HCT116 (cell line): ENCODE results near the gene KLHL35. TPM values are rescaled to one million over a fixed set of nuclear protein-coding genes. Genes with fewer than 3 reads are reported as not detected.

ENCODE experiments used
- ATAC-seq: fragments of 200-7000 bp; cut with Tn5 transposase; 2 replicates; pipeline ENCODE4 v1.9.1; 2020; ENCODE audit warnings: mild to moderate bottlenecking, moderate library complexity
- BruUV-seq: library from RNA; stranded (reverse); fragments of 400-500 nt; replicated peaks from 2 replicates; lab custom pipeline; 2021; lab: Mats Ljungman, UMichigan
- CTCF ChIA-PET: fragments of 300-600 bp; sonication (Branson Sonifier 250); formaldehyde crosslinking; loops from one replicate; lab custom pipeline; 2021; ENCODE audit warnings: antibody characterized with exemption; lab: Charles Lee
- POLR2A ChIA-PET: fragments of 300-600, 350-600 bp; sonication (Branson Sonifier 250); formaldehyde crosslinking; loops from one replicate; lab custom pipeline; 2021; ENCODE audit warnings: antibody characterized with exemption; lab: Charles Lee
- RAD21 ChIA-PET, 2 experiments: fragments of 300-600 bp; sonication (Branson Sonifier 250); formaldehyde crosslinking; loops; one replicate each; lab custom pipeline; 2023; ENCODE audit warnings: low total read pairs in 2 of 2; ENCODE audit not compliant: uncharacterized antibody in 2 of 2, unreplicated experiment in 2 of 2, low non-redundant PET in 1 of 2; lab: Charles Lee
- DNase-seq: peaks from one replicate; pipeline ENCODE4 v3.0.0-alpha.2; 2010; ENCODE audit warnings: low read depth, low spot score
- H2AFZ ChIP-seq: fragments of 200-600 bp; shearing (Covaris generic), sonication (generic); 2 replicates; pipeline ENCODE4 v1.6.1; 2017; ENCODE audit warnings: low read depth, mixed run types, mixed read lengths, antibody characterized with exemption, low read length; ENCODE audit not compliant: poor library complexity, severe bottlenecking
- H3K27ac ChIP-seq: 2 replicates; pipeline ENCODE4 v1.5.1; 2012; ENCODE audit warnings: low read depth, low read length
- H3K27me3 ChIP-seq: fragments of 200-600 bp; sonication (generic); 2 replicates; pipeline ENCODE4 v1.6.1; 2016; ENCODE audit warnings: mixed run types, low read length, mixed read lengths; ENCODE audit not compliant: insufficient read depth
- H3K36me3 ChIP-seq, 2 experiments: fragments of 200-500 bp in 1 of 2; fragments of 200-600 bp in 1 of 2; sonication (Bioruptor generic) in 1 of 2; sonication (generic) in 1 of 2; 2 replicates each; pipeline versions ENCODE4 v1.5.1 to v1.6.1; 2014 to 2016; ENCODE audit warnings: low read length in 2 of 2, inconsistent platforms in 1 of 2, mixed read lengths in 1 of 2, mixed run types in 1 of 2; ENCODE audit not compliant: insufficient read depth in 2 of 2, control insufficient read depth in 1 of 2
- H3K4me1 ChIP-seq, 2 experiments: fragments of 200-600 bp in 1 of 2; sonication (generic) in 1 of 2; 2 replicates each; pipeline versions ENCODE4 v1.5.1 to v1.6.1; 2012 to 2017; ENCODE audit warnings: low read length in 2 of 2, inconsistent platforms in 1 of 2, mild to moderate bottlenecking in 1 of 2, mixed read lengths in 1 of 2, mixed run types in 1 of 2, moderate library complexity in 1 of 2; ENCODE audit not compliant: insufficient read depth in 2 of 2, control insufficient read depth in 1 of 2
- H3K4me2 ChIP-seq: fragments of 200-600 bp; sonication (generic); 2 replicates; pipeline ENCODE4 v1.6.1; 2017; ENCODE audit warnings: mixed run types, low read length, mixed read lengths
- H3K4me3 ChIP-seq, 2 experiments: fragments of 200-600 bp in 1 of 2; sonication (generic) in 1 of 2; replicated peaks in 1 of 2; 2 replicates each; pipeline ENCODE4 v1.5.1; 2011 to 2016; ENCODE audit warnings: low read length in 2 of 2, control low read depth in 1 of 2, low read depth in 1 of 2, mild to moderate bottlenecking in 1 of 2, mixed read lengths in 1 of 2, mixed run types in 1 of 2
- H3K79me2 ChIP-seq: fragments of 200-600 bp; sonication (generic); 2 replicates; pipeline ENCODE4 v1.6.1; 2017; ENCODE audit warnings: mild to moderate bottlenecking, mixed run types, low read length, moderate library complexity, mixed read lengths; ENCODE audit not compliant: insufficient read depth
- H3K9ac ChIP-seq: fragments of 200-600 bp; sonication (generic); 2 replicates; pipeline ENCODE4 v1.6.1; 2016; ENCODE audit warnings: low read length, mixed read lengths
- H3K9me2 ChIP-seq: fragments of 200-600 bp; sonication (generic), shearing (Covaris generic); 2 replicates; pipeline ENCODE4 v1.6.1; 2017; ENCODE audit warnings: mixed run types, mild to moderate bottlenecking, moderate library complexity; ENCODE audit not compliant: insufficient read depth
- H3K9me3 ChIP-seq, 2 experiments: fragments of 200-500 bp in 1 of 2; fragments of 200-600 bp in 1 of 2; sonication (Bioruptor generic) in 1 of 2; sonication (generic) in 1 of 2; 2 replicates each; pipeline ENCODE4 v1.6.1; 2014 to 2017; ENCODE audit warnings: low read length in 2 of 2, mixed read lengths in 2 of 2, inconsistent platforms in 1 of 2, low read depth in 1 of 2, mild to moderate bottlenecking in 1 of 2, mixed run types in 1 of 2, moderate library complexity in 1 of 2; ENCODE audit not compliant: control insufficient read depth in 1 of 2, insufficient read depth in 1 of 2
- H4K20me1 ChIP-seq: fragments of 200-600 bp; sonication (generic), shearing (Covaris generic); 2 replicates; pipeline ENCODE4 v1.6.1; 2017; ENCODE audit warnings: mixed run types, mild to moderate bottlenecking, moderate library complexity; ENCODE audit not compliant: insufficient read depth
- CEBPB ChIP-seq: IDR thresholded peaks from 2 replicates; pipeline ENCODE4 v1.6.1; 2012; ENCODE audit warnings: low read depth
- EZH2 ChIP-seq: fragments of 200-600 bp; sonication (generic); IDR thresholded peaks from 2 replicates; pipeline ENCODE4 v1.6.1; 2017; ENCODE audit warnings: antibody characterized with exemption, mixed run types
- EZH2phosphoT487 ChIP-seq: fragments of 200-600 bp; IDR thresholded peaks from 2 replicates; pipeline ENCODE4 v1.6.1; 2018; ENCODE audit warnings: antibody characterized with exemption, borderline replicate concordance
- FOSL1 ChIP-seq: IDR thresholded peaks from 2 replicates; pipeline ENCODE4 v1.6.1; 2012; ENCODE audit warnings: low read depth
- JUND ChIP-seq: IDR thresholded peaks from 2 replicates; pipeline ENCODE4 v1.6.1; 2012
- POLR2A ChIP-seq: IDR thresholded peaks from 2 replicates; pipeline ENCODE4 v1.7.0; 2011; ENCODE audit warnings: borderline replicate concordance; ENCODE audit not compliant: insufficient read depth, insufficient read length; ENCODE audit errors: extremely low read depth
- POLR2AphosphoS5 ChIP-seq: IDR thresholded peaks from 2 replicates; pipeline ENCODE4 v1.6.1; 2011; ENCODE audit warnings: mild to moderate bottlenecking, low read depth, low read length, moderate library complexity
- RAD21 ChIP-seq: IDR thresholded peaks from 2 replicates; pipeline ENCODE4 v1.6.1; 2012; ENCODE audit warnings: low read depth, mild to moderate bottlenecking
- SIN3A ChIP-seq: IDR thresholded peaks from 2 replicates; pipeline ENCODE4 v1.6.1; 2012; ENCODE audit warnings: low read depth
- SRF ChIP-seq: IDR thresholded peaks from 2 replicates; pipeline ENCODE4 v1.6.1; 2012; ENCODE audit warnings: low read depth
- TCF7L2 ChIP-seq: IDR thresholded peaks from 2 replicates; pipeline ENCODE4 v1.7.0; 2011; ENCODE audit warnings: borderline replicate concordance, inconsistent platforms; ENCODE audit not compliant: insufficient read depth, insufficient read length; ENCODE audit errors: extremely low read depth
- YY1 ChIP-seq: IDR thresholded peaks from 2 replicates; pipeline ENCODE4 v1.6.1; 2011; ENCODE audit warnings: low read length, low read depth, moderate library complexity, mild to moderate bottlenecking; ENCODE audit not compliant: insufficient replicate concordance; ENCODE audit errors: extremely low read depth
- ZFX ChIP-seq: fragments of 450-650 bp; IDR thresholded peaks from 2 replicates; pipeline ENCODE4 v1.6.1; 2017
- intact Hi-C: fragments of 100-400 bp; cut with micrococcal nuclease; formaldehyde crosslinking; loops from 2 replicates; pipeline ENCODE4 v1.10.0; 2022
- total RNA-seq: library from RNA; stranded (reverse); gene quantifications from one replicate; pipeline ENCODE4 v1.2.1, GENCODE V29; 2021; ENCODE audit not compliant: unreplicated experiment
- TF ChIP-seq, protein P1 (sequence below): IDR thresholded peaks from 2 replicates; pipeline ENCODE4 v1.6.1; 2012
- TF ChIP-seq, protein P2 (sequence below): IDR thresholded peaks from 2 replicates; pipeline ENCODE4 v1.6.1; 2012

The KLHL35 gene
- total RNA-seq, 1 experiment from 2014 or later, result 1.7 TPM

DNA sequence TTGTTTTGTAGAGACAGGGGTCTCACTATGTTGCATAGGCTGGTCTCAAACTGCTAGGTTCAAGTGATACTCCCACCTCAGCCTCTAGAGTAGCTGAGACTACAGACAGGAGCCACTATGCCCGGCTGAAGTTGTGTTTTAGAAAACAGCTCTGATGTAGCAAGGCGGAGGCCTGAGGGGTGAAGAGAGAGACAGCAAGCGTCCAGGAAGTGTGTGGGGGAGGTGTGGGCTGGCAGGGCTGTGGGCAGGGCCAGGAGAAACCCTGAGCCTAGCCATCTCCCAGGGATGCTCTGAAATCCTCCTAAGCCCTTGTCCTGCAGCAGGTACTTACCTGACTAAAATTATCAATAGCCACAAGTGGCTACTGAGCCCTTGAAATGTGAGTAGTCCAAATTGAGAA, 49.8 kb downstream of the KLHL35 start:
- no peaks in the 10 kb centered on the region for H3K79me2 ChIP-seq
- no peak overlapping the region for H3K9ac ChIP-seq
- DNase-seq (no peak), ATAC-seq (no peak)
- ChIA-PET POLR2A (no interaction called here), CTCF (interaction anchor here (0.9 to 7.1 kb wide), 2 partner anchors 57 to 103 kb away, joined by 3 to 57 read pairs; no protein-coding TSS in a partner anchor), RAD21 (interaction anchor here in 1 of 2 experiments (3.1 kb wide), 1 partner anchor 103 kb away, joined by 9 read pairs; no protein-coding TSS in a partner anchor)
- BruUV-seq, result no TSS peak
- H4K20me1 ChIP-seq, result no peaks in the 10 kb centered on the region
- no peaks in the 10 kb centered on the region for H3K36me3 ChIP-seq
- TF ChIP-seq POLR2A (no peak), SRF (no peak), SIN3A (no peak), TCF7L2 (no peak), FOSL1 (no peak), YY1 (no peak), POLR2AphosphoS5 (no peak), CEBPB (no peak), RAD21 (no peak), JUND (no peak), EZH2 (no peak), ZFX (no peak), EZH2phosphoT487 (no peak)
- TF ChIP-seq, protein P1, sequence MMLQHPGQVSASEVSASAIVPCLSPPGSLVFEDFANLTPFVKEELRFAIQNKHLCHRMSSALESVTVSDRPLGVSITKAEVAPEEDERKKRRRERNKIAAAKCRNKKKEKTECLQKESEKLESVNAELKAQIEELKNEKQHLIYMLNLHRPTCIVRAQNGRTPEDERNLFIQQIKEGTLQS, result no peak
- TF ChIP-seq, protein P2, sequence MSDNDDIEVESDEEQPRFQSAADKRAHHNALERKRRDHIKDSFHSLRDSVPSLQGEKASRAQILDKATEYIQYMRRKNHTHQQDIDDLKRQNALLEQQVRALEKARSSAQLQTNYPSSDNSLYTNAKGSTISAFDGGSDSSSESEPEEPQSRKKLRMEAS, result no peak
- no peak overlapping the region for H3K27ac ChIP-seq
- H3K9me2 ChIP-seq, result no peaks in the 10 kb centered on the region
- intact Hi-C loops, result no loop called here
- no peak overlapping the region for H2AFZ ChIP-seq
- H3K4me1 ChIP-seq, result peaks cover 24 to 49% of the 10 kb centered on the region in 2 experiments
- no peak overlapping the region for H3K4me3 ChIP-seq
- H3K27me3 ChIP-seq, result no peaks in the 10 kb centered on the region
- H3K9me3 ChIP-seq, result no peaks in the 10 kb centered on the region
- H3K4me2 ChIP-seq, result no peak overlapping the region
